Measurements from ENCODE around the gene PRICKLE4.

- TF ChIP-seq CTCF (IDR thresholded peaks at IDR 0.05) (peak; percentile 94), POLR2AphosphoS5 (IDR thresholded peaks at IDR 0.05; ENCODE audit: low read depth, low read length) (peak; percentile 92)
Observed at GRCh38 chr6:41787219-41787917, 6.8 kb downstream of the PRICKLE4 start, which contains the start of gene TOMM6.

Measured in Panc1 (cell line).